HG02588 (cell line): ENCODE data around the gene CRMP1.

Experiments used
- ATAC-seq: cut with Tn5 transposase; IDR thresholded peaks from one replicate; pipeline ENCODE4 v1.9.1; 2021; ENCODE audit warnings: mild to moderate bottlenecking, moderate library complexity; ENCODE audit not compliant: unreplicated experiment

Gene CRMP1

GRCh38 chr4:5890063-5890727 lies 2.7 kb downstream of the CRMP1 start:
- no peak for ATAC-seq

DNA sequence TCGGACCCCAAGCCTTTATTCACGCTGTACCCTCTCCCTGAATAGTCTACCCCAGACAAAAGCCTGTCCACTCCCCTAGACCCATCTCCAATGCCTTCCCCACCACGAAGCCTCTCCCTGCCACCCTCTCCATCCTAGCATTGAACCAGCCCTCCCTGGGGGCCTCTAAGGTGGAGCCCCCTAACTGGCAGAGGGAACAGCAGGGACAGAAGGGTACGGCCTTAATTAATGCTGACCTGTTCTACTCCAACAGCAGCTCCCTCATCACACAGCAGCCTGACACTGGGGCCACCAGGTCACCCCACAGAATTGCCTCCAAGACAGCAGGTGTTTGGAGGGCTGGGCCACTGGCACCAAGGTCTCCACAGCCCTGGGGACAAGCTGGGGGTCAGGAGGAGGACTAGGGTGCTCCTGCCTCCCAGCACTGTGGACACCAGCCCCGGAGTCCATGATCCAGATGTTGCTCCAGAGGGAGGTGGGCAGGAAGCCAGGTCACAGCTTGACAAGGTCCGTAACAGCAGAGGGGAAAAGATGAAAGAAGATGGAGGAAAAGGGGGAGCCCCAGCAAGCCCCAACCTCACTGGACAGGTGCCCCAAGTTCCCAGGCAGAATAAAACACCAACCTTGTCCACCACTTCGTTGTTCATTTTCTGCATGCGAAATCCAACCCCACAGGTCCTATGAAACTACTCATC lies 3.7 kb downstream of the CRMP1 start:
- ATAC-seq = no peak

GRCh38 chr4:5888222-5889001 lies 4.5 kb downstream of the CRMP1 start:
- no peak for ATAC-seq

GRCh38 chr4:5887361-5888221 lies 5.3 kb downstream of the CRMP1 start:
- no peak for ATAC-seq

- no peak for ATAC-seq
Observed at GRCh38 chr4:5887011-5887360, 5.9 kb downstream of the CRMP1 start.

DNA sequence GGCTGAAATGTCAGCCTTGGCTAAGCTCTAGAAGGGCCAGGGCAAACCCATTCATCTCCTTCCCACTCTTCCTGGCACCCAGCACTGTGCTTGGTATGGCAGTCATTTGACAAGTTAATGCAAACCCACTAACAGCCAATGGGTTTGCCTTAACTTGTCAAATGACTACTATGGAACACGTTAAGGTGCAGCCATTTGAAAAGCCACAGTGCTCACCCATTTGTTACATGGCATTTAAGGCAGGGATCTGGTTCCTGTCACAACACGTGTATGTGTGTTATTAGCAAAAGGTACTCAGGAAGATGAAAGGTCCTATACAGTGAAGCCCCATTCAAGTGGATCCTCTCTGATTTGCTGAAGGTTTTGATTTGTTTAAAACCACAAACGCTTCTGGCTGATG lies 7.2 kb downstream of the CRMP1 start:
- no peak for ATAC-seq

- no peak for ATAC-seq
Observed at GRCh38 chr4:5884796-5885195, 8.1 kb downstream of the CRMP1 start.

DNA sequence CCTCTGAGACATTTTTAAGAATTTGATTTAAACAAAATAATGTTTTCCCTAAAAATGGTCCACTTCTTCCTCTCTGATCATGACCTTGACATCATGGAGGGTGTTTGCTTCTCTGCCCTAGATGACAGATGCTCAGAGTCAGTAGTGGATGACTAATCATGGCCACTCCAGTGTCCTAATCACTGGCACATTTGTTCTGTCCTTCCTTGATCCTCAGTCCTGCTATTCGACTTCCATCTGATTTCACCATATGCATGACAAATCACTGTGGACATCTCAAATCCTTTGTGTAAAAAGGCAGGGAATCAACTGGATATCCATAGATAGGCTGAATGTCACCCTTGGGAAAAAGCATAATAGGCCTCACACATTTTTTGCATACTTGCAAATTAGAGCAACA lies 9.0 kb downstream of the CRMP1 start:
- ATAC-seq = no peak

GRCh38 chr4:5882947-5883346 lies 9.9 kb downstream of the CRMP1 start:
- no peak for ATAC-seq

DNA sequence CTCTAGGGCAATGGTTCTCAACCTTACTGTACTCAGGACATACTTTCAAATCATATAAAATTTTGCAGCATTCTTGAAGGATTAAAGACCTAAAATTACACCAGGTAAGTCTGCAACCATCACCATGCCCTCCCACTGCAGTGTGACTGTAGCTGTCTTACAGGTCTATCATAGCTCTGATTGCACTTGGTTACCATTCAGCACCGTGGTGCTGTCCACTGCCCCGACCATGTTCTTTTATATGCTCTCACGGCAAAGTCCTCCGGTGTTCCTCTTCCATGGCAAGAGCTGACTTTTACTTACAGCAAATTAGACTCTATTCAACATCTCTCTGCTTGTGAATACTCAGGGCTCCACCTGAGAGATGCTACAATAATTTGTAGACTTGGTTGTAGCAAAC lies 11.5 kb downstream of the CRMP1 start:
- no peak for ATAC-seq

DNA sequence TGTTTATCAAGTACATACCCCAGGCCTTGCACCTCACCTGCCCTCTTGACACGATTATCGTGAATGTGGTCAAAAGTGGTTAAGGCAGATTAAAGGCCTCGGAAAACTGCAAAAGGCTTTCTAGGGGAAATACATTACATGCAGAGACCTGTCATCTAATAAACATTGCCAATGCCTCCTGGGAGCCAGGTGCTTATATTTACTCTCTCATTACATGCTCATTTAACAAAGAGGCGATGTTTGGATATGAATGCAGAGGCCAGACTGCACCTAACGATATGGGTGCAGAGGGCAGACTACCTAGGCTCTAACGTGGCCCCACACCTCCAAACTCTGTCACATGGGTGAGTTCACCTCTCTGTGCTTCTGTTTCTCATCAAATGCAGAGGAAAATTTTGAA lies 14.5 kb downstream of the CRMP1 start:
- no peak for ATAC-seq

GRCh38 chr4:5877392-5877791 lies 15.5 kb downstream of the CRMP1 start:
- no peak for ATAC-seq

DNA sequence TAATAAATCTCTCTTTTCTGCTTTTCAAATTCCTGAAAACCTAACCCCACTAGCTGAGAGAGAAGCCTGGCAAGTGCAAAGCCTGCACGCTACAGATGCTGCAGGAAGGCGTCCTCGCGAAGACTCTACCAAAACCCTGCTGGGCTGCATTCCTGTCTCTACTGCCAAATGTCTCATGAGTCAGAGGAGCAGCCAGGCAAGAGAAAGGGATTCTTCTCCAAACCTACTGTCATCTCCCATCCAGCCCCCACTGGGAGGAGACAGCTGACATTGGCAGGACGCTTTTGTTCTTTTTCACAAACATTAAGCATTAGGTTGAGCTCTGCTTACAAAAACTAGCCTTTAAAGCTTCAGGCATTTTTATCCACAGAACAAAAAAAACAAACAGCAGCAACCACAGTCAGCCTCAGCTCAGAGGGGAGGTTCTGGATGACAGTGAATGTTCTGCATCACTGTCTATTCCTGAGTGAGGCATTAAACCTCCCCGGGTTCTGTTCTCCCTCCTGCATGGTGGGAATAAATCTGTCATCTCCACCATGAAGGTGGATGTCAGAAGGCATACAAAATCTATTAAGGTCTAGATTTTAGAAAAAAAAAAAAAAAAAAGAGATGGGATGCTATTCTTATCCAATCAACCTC lies 18.0 kb downstream of the CRMP1 start:
- ATAC-seq = no peak

DNA sequence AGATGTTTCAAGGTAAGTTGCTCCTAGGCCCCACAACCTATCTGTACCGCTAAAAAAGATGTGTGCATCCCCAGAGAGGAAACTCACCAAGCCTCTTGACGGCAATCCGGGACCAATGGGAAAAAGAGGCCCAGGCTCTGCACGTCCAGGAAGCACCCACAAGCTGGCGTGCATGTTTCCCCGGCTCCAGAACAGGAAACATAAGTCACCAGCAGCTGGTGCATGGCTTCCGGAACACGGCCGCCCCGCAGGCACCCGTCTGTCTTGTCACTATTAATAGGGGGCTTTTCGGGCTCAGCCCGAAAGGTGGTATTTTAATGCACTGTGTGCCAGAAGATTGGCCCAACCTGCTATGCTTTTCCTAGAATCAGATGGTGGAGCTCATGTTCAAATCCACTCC lies 22.2 kb downstream of the CRMP1 start:
- ATAC-seq = no peak

GRCh38 chr4:5869966-5870619 lies 22.8 kb downstream of the CRMP1 start:
- no peak for ATAC-seq

GRCh38 chr4:5867866-5868265 lies 25.0 kb downstream of the CRMP1 start:
- ATAC-seq = no peak

- ATAC-seq = no peak
Observed at GRCh38 chr4:5866841-5867813, 25.8 kb downstream of the CRMP1 start.

- no peak for ATAC-seq
Observed at GRCh38 chr4:5865896-5866599, 26.8 kb downstream of the CRMP1 start.
